GM12878 (cell line): Measurements from ENCODE around the gene PLXDC1. TPM values are rescaled to one million over a fixed set of nuclear protein-coding genes. Genes with fewer than 3 reads are reported as not detected.

Experiments
- ATAC-seq: fragments of 200-7000 bp; cut with Tn5 transposase; 3 replicates; pipeline ENCODE4 v1.9.1; 2020; ENCODE audit warnings: mild to moderate bottlenecking, moderate library complexity
- BruUV-seq: library from RNA; stranded (reverse); fragments of 400-500 nt; replicated peaks from 2 replicates; lab custom pipeline; 2021; lab: Mats Ljungman, UMichigan
- CTCF ChIA-PET: fragments of 300-600 bp; sonication (Branson Sonifier 250); formaldehyde crosslinking; extraction: SDS; loops from one replicate; lab custom pipeline; 2021; ENCODE audit warnings: inconsistent platforms; lab: Yijun Ruan, JAX
- POLR2A ChIA-PET: fragments of 350-600 bp; formaldehyde crosslinking; extraction: SDS; loops from one replicate; lab custom pipeline; 2021; ENCODE audit warnings: inconsistent platforms; lab: Charles Lee
- RAD21 ChIA-PET: fragments of 300-600 bp; sonication (Branson Sonifier 250); formaldehyde crosslinking; loops from one replicate; lab custom pipeline; 2023; ENCODE audit warnings: antibody characterized with exemption; ENCODE audit not compliant: unreplicated experiment; lab: Charles Lee
- SMC1A ChIA-PET: fragments of 300-600 bp; sonication (Branson Sonifier 250); formaldehyde crosslinking; loops from one replicate; lab custom pipeline; 2023; ENCODE audit not compliant: unreplicated experiment, uncharacterized antibody; lab: Charles Lee
- DNase-seq: peaks from one replicate; pipeline ENCODE4 v3.0.0-alpha.2; 2011; ENCODE audit warnings: low read depth, low spot score
- FAIRE-seq: peaks from 3 replicates; lab custom pipeline; 2011; peaks lifted over from hg19 to GRCh38; lab: Jason Lieb, UNC
- H2AFZ ChIP-seq: 2 replicates; pipeline ENCODE4 v1.6.0; 2011; ENCODE audit warnings: low read depth, low read length, control low read depth; ENCODE audit not compliant: control insufficient read depth
- H3K27ac ChIP-seq: 2 replicates; pipeline ENCODE4 v1.5.1; 2011; ENCODE audit warnings: control low read depth; ENCODE audit not compliant: control insufficient read depth, insufficient read depth
- H3K27me3 ChIP-seq, 2 experiments: replicated peaks in 1 of 2; 2 replicates each; pipeline versions ENCODE4 v1.6.0 to v1.6.1; 2011; ENCODE audit warnings: low read length in 1 of 2; ENCODE audit not compliant: control insufficient read depth in 2 of 2, insufficient read depth in 2 of 2
- H3K36me3 ChIP-seq, 2 experiments: 2 replicates each; pipeline ENCODE4 v1.5.1; 2011; ENCODE audit warnings: low read length in 1 of 2; ENCODE audit not compliant: control insufficient read depth in 2 of 2, insufficient read depth in 2 of 2
- H3K4me1 ChIP-seq: 2 replicates; pipeline ENCODE4 v1.6.1; 2011; ENCODE audit warnings: mild to moderate bottlenecking, low read length, moderate library complexity, mixed read lengths; ENCODE audit not compliant: control insufficient read depth, insufficient read depth
- H3K4me2 ChIP-seq: 2 replicates; pipeline ENCODE4 v1.6.0; 2011; ENCODE audit warnings: control low read depth; ENCODE audit not compliant: control insufficient read depth, insufficient read depth
- H3K4me3 ChIP-seq: fragments of 200-600 bp; sonication (generic); 2 replicates; pipeline ENCODE4 v1.5.1; 2016
- H3K79me2 ChIP-seq: 2 replicates; pipeline ENCODE4 v1.6.0; 2011; ENCODE audit warnings: low read length; ENCODE audit not compliant: control insufficient read depth, insufficient read depth
- H3K9ac ChIP-seq: 2 replicates; pipeline ENCODE4 v1.8.0; 2011; ENCODE audit warnings: low read length, control low read depth, mixed read lengths; ENCODE audit not compliant: control insufficient read depth, insufficient read depth
- H3K9me3 ChIP-seq: replicated peaks from 3 replicates; pipeline ENCODE4 v1.5.1; 2011; ENCODE audit warnings: mild to moderate bottlenecking, low read length; ENCODE audit not compliant: control insufficient read depth, insufficient read depth
- H4K20me1 ChIP-seq: 2 replicates; pipeline ENCODE4 v1.6.0; 2011; ENCODE audit not compliant: control insufficient read depth, insufficient read depth
- ATF3 ChIP-seq: IDR thresholded peaks from 2 replicates; pipeline ENCODE4 v1.6.1; 2011; ENCODE audit warnings: low read depth, mild to moderate bottlenecking, low read length, moderate library complexity, borderline replicate concordance; ENCODE audit errors: extremely low read depth
- EGR1 ChIP-seq, 2 experiments: IDR thresholded peaks; 1 replicate in 1 of 2; 2 replicates in 1 of 2; pipeline ENCODE4 v1.6.1; 2011 to 2012; ENCODE audit warnings: low read depth in 2 of 2, low read length in 2 of 2, borderline replicate concordance in 1 of 2, mild to moderate bottlenecking in 1 of 2, moderate library complexity in 1 of 2
- SUZ12 ChIP-seq: fragments of 200-600 bp; sonication (generic); IDR thresholded peaks from one replicate; pipeline ENCODE4 v1.6.1; 2018; ENCODE audit warnings: antibody characterized with exemption, mild to moderate bottlenecking; ENCODE audit not compliant: unreplicated experiment
- YY1 ChIP-seq: IDR thresholded peaks from 2 replicates; pipeline ENCODE4 v1.6.1; 2011; ENCODE audit warnings: low read depth, mild to moderate bottlenecking, low read length
- WGBS: methylation state at CpG from one replicate; pipeline ENCODE4 v1.1.6; 2016; ENCODE audit warnings: low lambda C conversion rate; ENCODE audit not compliant: insufficient replicate concordance, insufficient coverage; ENCODE audit errors: missing lambda C conversion rate; 5-methylcytosine and 5-hydroxymethylcytosine counted together
- in situ Hi-C: fragments of 300-500 bp; cut with MboI; formaldehyde crosslinking; loops from 9 replicates; pipeline ENCODE4 v1.14.3; 2018; ENCODE audit warnings: mixed read lengths
- intact Hi-C: fragments of 100-400 bp; cut with micrococcal nuclease; formaldehyde crosslinking; loops from one replicate; pipeline ENCODE4 v1.14.2; 2022; ENCODE audit not compliant: unreplicated experiment
- polyA plus RNA-seq, 11 experiments: library from polyadenylated mRNA; depleted of rRNA in 4 of 11; unstranded in 6 of 11; stranded (reverse) in 5 of 11; fragments of >200 nt; fragmentation: Nextera tagmentation in 4 of 11; fragmentation: Illumina TruSeq in 1 of 11; extraction: Ambion mirVana in 4 of 11; extraction: Trizol in 1 of 11; gene quantifications; 1 replicate in 1 of 11; 2 replicates in 10 of 11; pipeline versions ENCODE4 v1.2.1 to v1.2.3, GENCODE V29; 2011 to 2016; ENCODE audit warnings: inconsistent platforms in 2 of 11, missing spikeins in 2 of 11, low read depth in 1 of 11
- total RNA-seq, 4 experiments: library from RNA; depleted of rRNA in 3 of 4; stranded (reverse); fragments of >200 nt in 3 of 4; fragmentation: Illumina TruSeq in 1 of 4; extraction: Trizol in 1 of 4; gene quantifications; 2 replicates each; pipeline versions ENCODE4 v1.2.1 to v1.2.3, GENCODE V29; 2013 to 2021

The PLXDC1 gene
- total and polyA plus RNA-seq, 10 of the 15 experiments (the other 5 are each of a cell fraction or from before 2014, with no cell fraction given), result 0.03 to 0.30 (median 0.22) TPM; not detected in 7

- no peak overlapping the region for H3K27ac ChIP-seq
- no peaks in the 10 kb centered on the region for H3K36me3 ChIP-seq
- SMC1A ChIA-PET, result interaction anchor here (7.6 kb wide), 1 partner anchor 9 kb away, joined by 47 read pairs; the partner anchor contains the start of gene PLXDC1
- FAIRE-seq (no peak), ATAC-seq (no peak), DNase-seq (no peak)
- in situ Hi-C loops (no loop called here), intact Hi-C loops (no loop called here)
- 0% methylated on average over 2 of the region's 2 CpGs for WGBS
- RAD21 ChIA-PET, result interaction anchor here (4.0 kb wide), 1 partner anchor 9 kb away, joined by 40 read pairs; the partner anchor contains the start of gene PLXDC1
- H3K9ac ChIP-seq, result no peak overlapping the region
- H3K79me2 ChIP-seq, result no peaks in the 10 kb centered on the region
- H3K4me2 ChIP-seq, result no peak overlapping the region
- H3K4me1 ChIP-seq, result peaks cover 4% of the 10 kb centered on the region; the same call in 1 of the 2 replicates
- no TSS peak for BruUV-seq
- peaks cover 0 to 2% of the 10 kb centered on the region in 2 experiments; a peak in 2 of 4 replicates for H3K27me3 ChIP-seq
- H4K20me1 ChIP-seq, result no peaks in the 10 kb centered on the region
- H3K4me3 ChIP-seq, result no peak overlapping the region
- H3K9me3 ChIP-seq, result no peaks in the 10 kb centered on the region
- H2AFZ ChIP-seq, result no peak overlapping the region
- no peak for TF ChIP-seq SUZ12
- POLR2A ChIA-PET, result interaction anchor here (0.6 kb wide), 1 partner anchor 39 kb away, joined by 4 read pairs; no protein-coding TSS in a partner anchor
- CTCF ChIA-PET, result interaction anchor here (0.7 to 1.7 kb wide), 4 partner anchors 8 to 480 kb away, joined by 4 read pairs; no protein-coding TSS in a partner anchor
These were observed 10.5 kb upstream of the PLXDC1 start for GRCh38 chr17:39161962-39162361.

- POLR2A ChIA-PET, result no interaction called here
- H3K27ac ChIP-seq, result no peak overlapping the region
- H3K4me1 ChIP-seq, result no peaks in the 10 kb centered on the region; the same call in 1 of the 2 replicates
- H3K79me2 ChIP-seq, result no peaks in the 10 kb centered on the region
- no peak overlapping the region for H2AFZ ChIP-seq
- H3K27me3 ChIP-seq, result no peaks in the 10 kb centered on the region
- FAIRE-seq (no peak), ATAC-seq (no peak), DNase-seq (no peak)
- no TSS peak for BruUV-seq
- H4K20me1 ChIP-seq, result no peaks in the 10 kb centered on the region
- no peak overlapping the region for H3K9ac ChIP-seq
- RAD21 ChIA-PET, result interaction anchor here (0.7 kb wide), 1 partner anchor 308 kb away, joined by 3 read pairs; no protein-coding TSS in a partner anchor
- H3K9me3 ChIP-seq, result no peaks in the 10 kb centered on the region
- no peak overlapping the region for H3K4me3 ChIP-seq
- intact Hi-C loops (no loop called here), in situ Hi-C loops (loop anchor here (10.0 kb wide), 1 partner anchor 404 kb away; the partner anchor contains the start of gene PSMB3)
- no peaks in the 10 kb centered on the region for H3K36me3 ChIP-seq
- CTCF ChIA-PET, result interaction anchor here (0.7 to 1.4 kb wide), 3 partner anchors 16 to 325 kb away, joined by 3 read pairs; no protein-coding TSS in a partner anchor
- TF ChIP-seq EGR1 (IDR thresholded peaks at IDR 0.05; ENCODE audit: borderline replicate concordance in 1 of 2, low read depth in 2 of 2, low read length in 2 of 2) (no peak), YY1 (no peak), ATF3 (no peak)
- no peak overlapping the region for H3K4me2 ChIP-seq
- WGBS, result 31% methylated on average over 2 of the region's 2 CpGs
- SMC1A ChIA-PET, result interaction anchor here (0.9 to 1.8 kb wide), 3 partner anchors 8 to 176 kb away, joined by 3 to 5 read pairs (median 3); no protein-coding TSS in a partner anchor
These were observed 7.2 kb upstream of the PLXDC1 start for GRCh38 chr17:39158623-39159022.
